Measurements from ENCODE around the gene XYLT1. TPM values are rescaled to one million over a fixed set of nuclear protein-coding genes. Genes with fewer than 3 reads are reported as not detected.
A peak's percentile ranks its signal among the peaks of the same experiment; 100 is the strongest.

XYLT1 gene
- total and polyA plus RNA-seq, 2 of the 4 experiments (the other 2 are of a cell fraction) = 9.0 to 12.7 TPM

DNA sequence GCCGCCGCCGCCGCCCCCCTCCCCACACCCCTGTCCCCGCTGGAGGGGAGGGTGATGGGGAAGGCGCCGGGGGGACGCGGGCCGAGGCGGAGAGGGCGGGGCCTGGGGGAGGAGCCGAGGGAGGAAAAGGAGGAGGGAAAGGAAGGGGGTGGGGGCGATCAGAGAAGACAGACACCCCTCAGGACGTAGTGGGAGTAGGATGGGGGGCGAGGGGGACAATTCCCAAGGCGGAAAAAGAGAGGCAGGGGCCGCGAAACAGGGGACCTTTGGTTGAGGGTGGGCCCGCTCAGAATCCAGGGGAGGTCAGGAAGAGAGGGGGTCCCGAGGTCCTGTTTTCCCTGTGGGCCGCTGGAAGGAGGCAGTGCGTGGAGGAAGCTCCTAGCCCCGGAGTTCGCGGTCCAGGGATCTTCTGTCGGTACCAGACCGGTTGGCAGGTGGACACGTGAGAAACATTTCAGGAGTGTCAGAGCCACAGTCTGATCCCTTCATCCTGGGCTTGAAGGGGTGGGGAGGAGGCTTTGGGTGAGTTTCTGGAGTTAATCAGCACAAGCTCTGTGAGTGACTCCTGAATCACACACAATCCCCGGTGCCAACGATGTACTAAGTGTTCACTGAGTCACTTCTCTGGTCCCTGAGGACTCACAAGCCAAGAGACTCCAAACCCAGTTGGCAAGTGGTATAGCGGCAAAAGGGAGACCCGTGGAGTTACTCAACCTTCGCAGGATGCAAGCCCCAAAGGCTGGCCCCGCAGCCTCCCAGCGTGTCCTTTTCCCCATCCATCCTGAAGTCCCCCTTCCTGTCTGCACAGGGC is at the start of gene XYLT1 (continued):
- TF ChIP-seq MAZ (IDR thresholded peaks at IDR 0.05; ENCODE audit: borderline replicate concordance, low read depth, low read length) (peak; percentile 50; the same call in 1 of the 2 replicates), MXI1 (IDR thresholded peaks at IDR 0.05; ENCODE audit: borderline replicate concordance, low read depth, low read length) (peak; percentile 17; the same call in 1 of the 2 replicates), RFX5 (IDR thresholded peaks at IDR 0.05; ENCODE audit: low read depth, low read length) (no peak), SMC3 (IDR thresholded peaks at IDR 0.05; ENCODE audit: low read depth, low read length) (no peak), POLR2A (IDR thresholded peaks at IDR 0.05; ENCODE audit: low read depth, low read length) (peak; percentile 35; the same call in 1 of the 2 replicates)

DNA sequence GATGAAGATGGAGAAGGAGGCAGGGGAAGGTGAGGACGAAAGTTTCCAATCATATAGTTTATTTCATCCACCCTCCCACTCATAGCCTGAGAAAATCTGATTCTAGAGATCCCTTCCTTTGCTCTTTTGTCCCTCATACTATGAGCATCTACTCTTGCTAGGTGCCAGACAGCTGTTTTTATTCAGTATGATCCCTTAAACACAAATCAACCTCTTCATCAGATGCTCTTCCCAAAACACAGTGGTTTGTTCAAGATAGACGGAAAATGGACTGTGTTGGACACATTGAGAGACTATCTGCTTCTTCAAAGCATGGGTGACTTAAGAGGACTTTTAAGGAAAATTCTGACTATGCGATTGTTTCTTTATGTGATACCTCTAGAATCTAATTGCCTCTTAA is 49.4 kb upstream of the XYLT1 start:
- no TSS peak for BruUV-seq (replicated peaks)
- TF ChIP-seq RFX5 (IDR thresholded peaks at IDR 0.05; ENCODE audit: low read depth, low read length) (no peak), NFE2L2 (IDR thresholded peaks at IDR 0.05; ENCODE audit: low read depth, low read length) (no peak), BHLHE40 (IDR thresholded peaks at IDR 0.05; ENCODE audit: low read depth, low read length) (no peak), CEBPB (IDR thresholded peaks at IDR 0.05; ENCODE audit: low read depth, low read length) (no peak), MXI1 (IDR thresholded peaks at IDR 0.05; ENCODE audit: borderline replicate concordance, low read depth, low read length) (no peak), POLR2A (IDR thresholded peaks at IDR 0.05; ENCODE audit: low read depth, low read length) (no peak), MAZ (IDR thresholded peaks at IDR 0.05; ENCODE audit: borderline replicate concordance, low read depth, low read length) (no peak), MAFK (IDR thresholded peaks at IDR 0.05; ENCODE audit: low read depth, low read length) (no peak), SMC3 (IDR thresholded peaks at IDR 0.05; ENCODE audit: low read depth, low read length) (no peak)
- Histone ChIP-seq H2AK9ac (replicated peaks; ENCODE audit: low read depth, low read length, poor library complexity) (no peak overlapping the region), H3K4me3 (ENCODE audit: insufficient read depth, low read depth, low read length) (no peak overlapping the region), H3K79me1 (ENCODE audit: low read depth in 1 of 2, low read length in 2 of 2) (no peaks in the 10 kb centered on the region), H2AFZ (replicated peaks; ENCODE audit: low read length, poor library complexity) (no peak overlapping the region), H2AK5ac (ENCODE audit: low read depth, low read length) (peak overlapping the region; percentile 63; the same call in 1 of the 2 replicates), H4K20me1 (ENCODE audit: insufficient read depth, low read length) (peaks cover 3% of the 10 kb centered on the region; the same call in 1 of the 2 replicates), H3K9me1 (ENCODE audit: insufficient read depth, low read length) (peaks cover 21% of the 10 kb centered on the region), H3K4me2 (ENCODE audit: low read depth, low read length) (peak overlapping the region; percentile 74; the same call in 1 of the 2 replicates), H3K14ac (replicated peaks; ENCODE audit: low read depth, low read length) (peak overlapping the region; percentile 73; the same call in 1 of the 2 replicates), H4K91ac (ENCODE audit: insufficient read depth, low read depth, low read length) (peak overlapping the region; percentile 87), H2BK20ac (ENCODE audit: low read depth, low read length) (peak overlapping the region; percentile 93), H3K4ac (ENCODE audit: low read depth, low read length) (peak overlapping the region; percentile 76), H2BK120ac (ENCODE audit: low read depth, low read length) (peak overlapping the region; percentile 97), H4K5ac (ENCODE audit: low read depth, low read length) (peak overlapping the region; percentile 98; the same call in 1 of the 2 replicates), H3K56ac (ENCODE audit: extremely low read depth, insufficient read depth, low read length) (peak overlapping the region; percentile 59), H2BK15ac (ENCODE audit: low read depth, low read length) (peak overlapping the region; percentile 40; the same call in 2 of the 3 replicates), H3K27me3 (ENCODE audit: control insufficient read depth, insufficient read depth, low read length) (no peaks in the 10 kb centered on the region), H4K8ac (ENCODE audit: low read depth in 2 of 2, low read length in 2 of 2) (peak overlapping the region; percentile 13 to 63), H3K9me3 (ENCODE audit: control insufficient read depth, insufficient read depth, low read length) (no peaks in the 10 kb centered on the region), H3K23ac (ENCODE audit: low read depth, low read length) (peak overlapping the region; percentile 75; the same call in 1 of the 2 replicates), H3K4me1 (ENCODE audit: control insufficient read depth, insufficient read depth, low read length) (peaks cover 37% of the 10 kb centered on the region), H3K9ac (ENCODE audit: low read depth, low read length) (no peak overlapping the region), H3K27ac (ENCODE audit: insufficient read depth, low read length) (peak overlapping the region; percentile 39; the same call in 1 of the 2 replicates), H2BK5ac (ENCODE audit: low read depth, low read length, poor library complexity, severe bottlenecking) (peak overlapping the region; percentile 77), H3K18ac (ENCODE audit: low read depth, low read length) (peak overlapping the region; percentile 98), H3K36me3 (ENCODE audit: control insufficient read depth, insufficient read depth, low read length) (no peaks in the 10 kb centered on the region)
- dilution Hi-C loops (cut with HindIII; ENCODE audit: low sequenced_read_pairs, unreplicated experiment) (no loop called here), in situ Hi-C loops (cut with MboI; ENCODE audit: low sequenced_read_pairs) (no loop called here), intact Hi-C loops (cut with micrococcal nuclease) (no loop called here)
- ATAC-seq (ENCODE audit: low read depth) = no peak
- WGBS, 2 experiments (ENCODE audit: extremely low coverage in 2 of 2, insufficient read length in 1 of 2) = no CpG with 5 or more reads among the region's 3 CpGs
- no peak for DNase-seq
- CTCF ChIA-PET = no interaction called here
- POLR2A ChIA-PET (ENCODE audit: unreplicated experiment) = no interaction called here
